CD4-positive, CD25-positive, alpha-beta regulatory T cell (primary cell): ENCODE results near the gene KIAA1217. TPM values are rescaled to one million over a fixed set of nuclear protein-coding genes. Genes with fewer than 3 reads are reported as not detected.

ENCODE experiments used
- ATAC-seq, 2 donors: fragments of 150-1000 bp; cut with Tn5 transposase; one replicate each; pipeline ENCODE4 v1.10.0; 2021; ENCODE audit warnings: low read depth in 2 of 2, moderate number of reproducible peaks in 2 of 2, moderate library complexity in 1 of 2
- DNase-seq, 3 donors: peaks; one replicate each; pipeline versions ENCODE4 v3.0.0 to v3.0.0-alpha.2; 2012 to 2022; ENCODE audit warnings: mixed read lengths in 1 of 3
- H3K27ac ChIP-seq: one replicate; pipeline ENCODE4 v1.7.0; 2013; ENCODE audit warnings: mild to moderate bottlenecking, low read length; ENCODE audit not compliant: insufficient read depth, poor library complexity, severe bottlenecking
- H3K27me3 ChIP-seq: one replicate; pipeline ENCODE4 v1.7.0; 2013; ENCODE audit warnings: low read length; ENCODE audit not compliant: control insufficient read depth, insufficient read depth
- H3K36me3 ChIP-seq: one replicate; pipeline ENCODE4 v1.7.0; 2013; ENCODE audit warnings: mild to moderate bottlenecking, low read length, moderate library complexity; ENCODE audit not compliant: control insufficient read depth, insufficient read depth
- H3K4me1 ChIP-seq: 2 replicates; pipeline ENCODE4 v1.7.0; 2013; ENCODE audit warnings: mild to moderate bottlenecking, low read length; ENCODE audit not compliant: insufficient read depth, control insufficient read depth, poor library complexity, severe bottlenecking
- H3K4me3 ChIP-seq: one replicate; pipeline ENCODE4 v1.7.0; 2013; ENCODE audit warnings: low read depth, mild to moderate bottlenecking, low read length, moderate library complexity
- H3K9me3 ChIP-seq, 2 experiments: 1 replicate in 1 of 2; 2 replicates in 1 of 2; pipeline ENCODE4 v1.7.0; 2013; ENCODE audit warnings: low read length in 2 of 2, mild to moderate bottlenecking in 1 of 2, moderate library complexity in 1 of 2; ENCODE audit not compliant: control insufficient read depth in 2 of 2
- H3K27ac Mint-ChIP-seq, 3 donors: one replicate each; pipeline ENCODE4 v1.8.0; 2020 to 2022; ENCODE audit warnings: mild to moderate bottlenecking in 3 of 3, mixed read lengths in 3 of 3, moderate library complexity in 2 of 3
- H3K27me3 Mint-ChIP-seq: one replicate; pipeline ENCODE4 v1.8.0; 2022; ENCODE audit warnings: mild to moderate bottlenecking, mixed read lengths
- H3K36me3 Mint-ChIP-seq: one replicate; pipeline ENCODE4 v1.8.0; 2020; ENCODE audit warnings: mixed read lengths
- H3K4me1 Mint-ChIP-seq, 4 donors: one replicate each; pipeline ENCODE4 v1.8.0; 2020 to 2022; ENCODE audit warnings: mixed read lengths in 4 of 4, mild to moderate bottlenecking in 1 of 4
- H3K4me3 Mint-ChIP-seq, 4 donors: one replicate each; pipeline ENCODE4 v1.8.0; 2020 to 2022; ENCODE audit warnings: mild to moderate bottlenecking in 4 of 4, mixed read lengths in 4 of 4, moderate library complexity in 3 of 4
- H3K9me3 Mint-ChIP-seq, 7 donors: one replicate each; pipeline ENCODE4 v1.8.0; 2020 to 2022; ENCODE audit warnings: mixed read lengths in 7 of 7, mild to moderate bottlenecking in 3 of 7, moderate library complexity in 2 of 7
- polyA plus RNA-seq, 4 donors: library from polyadenylated mRNA; unstranded; fragments of 300-500 nt; fragmentation: Illumina TruSeq; gene quantifications; one replicate each; pipeline ENCODE4 v1.2.3, GENCODE V29; 2021
- total RNA-seq: library from RNA; stranded (reverse); gene quantifications from one replicate; pipeline ENCODE4 v1.2.3, GENCODE V29; 2022

The KIAA1217 gene
- total and polyA plus RNA-seq, 5 donors from 2014 or later = 0.10 TPM; not detected in 4

- no peak overlapping the region for H3K4me3 Mint-ChIP-seq
- H3K9me3 ChIP-seq = no peaks in the 10 kb centered on the region
- no peak overlapping the region for H3K27ac Mint-ChIP-seq
- H3K27me3 Mint-ChIP-seq = peaks cover 6% of the 10 kb centered on the region
- no peak overlapping the region for H3K4me3 ChIP-seq
- no peaks in the 10 kb centered on the region for H3K4me1 ChIP-seq
- no peaks in the 10 kb centered on the region for H3K36me3 Mint-ChIP-seq
- DNase-seq (no peak), ATAC-seq (no peak)
- no peaks in the 10 kb centered on the region for H3K36me3 ChIP-seq
- H3K27me3 ChIP-seq = no peaks in the 10 kb centered on the region
- no peak overlapping the region for H3K27ac ChIP-seq
- H3K4me1 Mint-ChIP-seq = no peaks in the 10 kb centered on the region
- peaks cover 0 to 3% (median 0%) of the 10 kb centered on the region in 7 donors for H3K9me3 Mint-ChIP-seq
These were observed 144.4 kb downstream of the KIAA1217 start for GRCh38 chr10:24353319-24353718.

- Histone ChIP-seq H3K27me3 (no peaks in the 10 kb centered on the region), H3K4me3 (no peak overlapping the region), H3K4me1 (no peaks in the 10 kb centered on the region), H3K36me3 (no peaks in the 10 kb centered on the region), H3K27ac (no peak overlapping the region), H3K9me3 (no peaks in the 10 kb centered on the region)
- Mint-ChIP-seq H3K9me3 (peaks cover 0 to 3% (median 0%) of the 10 kb centered on the region in 7 donors), H3K4me1 (no peaks in the 10 kb centered on the region), H3K4me3 (no peak overlapping the region), H3K36me3 (no peaks in the 10 kb centered on the region), H3K27ac (no peak overlapping the region), H3K27me3 (no peaks in the 10 kb centered on the region)
- DNase-seq (no peak), ATAC-seq (no peak)
These were observed 146.2 kb downstream of the KIAA1217 start for GRCh38 chr10:24355056-24355688.

GRCh38 chr10:24357344-24358004, 148.5 kb downstream of the KIAA1217 start:
- no peaks in the 10 kb centered on the region for H3K4me1 Mint-ChIP-seq
- no peaks in the 10 kb centered on the region for H3K36me3 ChIP-seq
- H3K27ac ChIP-seq = no peak overlapping the region
- H3K9me3 ChIP-seq = no peaks in the 10 kb centered on the region
- DNase-seq (no peak), ATAC-seq (no peak)
- no peak overlapping the region for H3K27ac Mint-ChIP-seq
- H3K36me3 Mint-ChIP-seq = no peaks in the 10 kb centered on the region
- H3K4me3 Mint-ChIP-seq = no peak overlapping the region
- no peaks in the 10 kb centered on the region for H3K27me3 Mint-ChIP-seq
- H3K27me3 ChIP-seq = no peaks in the 10 kb centered on the region
- H3K4me1 ChIP-seq = no peaks in the 10 kb centered on the region
- H3K9me3 Mint-ChIP-seq = peaks cover 0 to 2% (median 0%) of the 10 kb centered on the region in 7 donors
- no peak overlapping the region for H3K4me3 ChIP-seq

- Mint-ChIP-seq H3K36me3 (no peaks in the 10 kb centered on the region), H3K27ac (no peak overlapping the region), H3K4me1 (no peaks in the 10 kb centered on the region), H3K9me3 (peaks cover 0 to 2% (median 0%) of the 10 kb centered on the region in 7 donors), H3K4me3 (no peak overlapping the region), H3K27me3 (no peaks in the 10 kb centered on the region)
- Histone ChIP-seq H3K9me3 (no peaks in the 10 kb centered on the region), H3K4me1 (no peaks in the 10 kb centered on the region), H3K36me3 (no peaks in the 10 kb centered on the region), H3K4me3 (no peak overlapping the region), H3K27me3 (no peaks in the 10 kb centered on the region), H3K27ac (no peak overlapping the region)
- no peak for DNase-seq
- ATAC-seq = no peak
These were observed 149.1 kb downstream of the KIAA1217 start for GRCh38 chr10:24358022-24358421.

- Histone ChIP-seq H3K27me3 (no peaks in the 10 kb centered on the region), H3K4me1 (no peaks in the 10 kb centered on the region), H3K27ac (no peak overlapping the region), H3K36me3 (no peaks in the 10 kb centered on the region), H3K9me3 (no peaks in the 10 kb centered on the region), H3K4me3 (no peak overlapping the region)
- Mint-ChIP-seq H3K4me1 (no peaks in the 10 kb centered on the region), H3K27me3 (no peaks in the 10 kb centered on the region), H3K36me3 (no peaks in the 10 kb centered on the region), H3K4me3 (no peak overlapping the region), H3K9me3 (peaks cover 0 to 1% (median 0%) of the 10 kb centered on the region in 7 donors), H3K27ac (no peak overlapping the region)
- DNase-seq (peak in 1 of 3 donors; percentile 27), ATAC-seq (no peak)
These were observed 151.6 kb downstream of the KIAA1217 start for GRCh38 chr10:24360282-24361127.

GRCh38 chr10:24363070-24363469, 154.1 kb downstream of the KIAA1217 start:
- Histone ChIP-seq H3K9me3 (no peaks in the 10 kb centered on the region), H3K27me3 (no peaks in the 10 kb centered on the region), H3K27ac (no peak overlapping the region), H3K36me3 (no peaks in the 10 kb centered on the region), H3K4me3 (no peak overlapping the region), H3K4me1 (no peaks in the 10 kb centered on the region)
- ATAC-seq (no peak), DNase-seq (no peak)
- H3K27me3 Mint-ChIP-seq = no peaks in the 10 kb centered on the region
- H3K9me3 Mint-ChIP-seq = peaks cover 0 to 1% (median 0%) of the 10 kb centered on the region in 7 donors
- H3K4me1 Mint-ChIP-seq = no peaks in the 10 kb centered on the region
- H3K27ac Mint-ChIP-seq = no peak overlapping the region
- no peak overlapping the region for H3K4me3 Mint-ChIP-seq
- no peaks in the 10 kb centered on the region for H3K36me3 Mint-ChIP-seq

- H3K9me3 ChIP-seq = no peaks in the 10 kb centered on the region
- H3K27ac Mint-ChIP-seq = no peak overlapping the region
- no peaks in the 10 kb centered on the region for H3K36me3 Mint-ChIP-seq
- H3K36me3 ChIP-seq = no peaks in the 10 kb centered on the region
- no peaks in the 10 kb centered on the region for H3K4me1 ChIP-seq
- H3K27ac ChIP-seq = no peak overlapping the region
- no peaks in the 10 kb centered on the region for H3K27me3 Mint-ChIP-seq
- no peak overlapping the region for H3K4me3 ChIP-seq
- no peaks in the 10 kb centered on the region for H3K27me3 ChIP-seq
- H3K4me3 Mint-ChIP-seq = no peak overlapping the region
- H3K9me3 Mint-ChIP-seq = peaks cover 0 to 4% (median 0%) of the 10 kb centered on the region in 7 donors
- H3K4me1 Mint-ChIP-seq = no peaks in the 10 kb centered on the region
- ATAC-seq (no peak), DNase-seq (no peak)
These were observed 158.8 kb downstream of the KIAA1217 start for GRCh38 chr10:24367688-24368087.
